HEK293T (cell line): ENCODE measurements around the gene KLHDC7B.

Source experiments
- CTCF ChIA-PET: fragments of 350-600 bp; formaldehyde crosslinking; extraction: SDS; loops from one replicate; lab custom pipeline; 2021; ENCODE audit warnings: antibody characterized with exemption, inconsistent platforms; lab: Yijun Ruan, JAX
- POLR2A ChIA-PET: fragments of 350-600 bp; formaldehyde crosslinking; extraction: SDS; loops from one replicate; lab custom pipeline; 2020; ENCODE audit warnings: antibody characterized with exemption, inconsistent platforms; lab: Yijun Ruan, JAX
- DNase-seq: peaks from one replicate; pipeline ENCODE4 v3.0.0; 2012; ENCODE audit warnings: mixed read lengths; ENCODE audit errors: extremely low spot score
- ARNT ChIP-seq: fragments of 450-650 bp; IDR thresholded peaks from 2 replicates; pipeline ENCODE4 v1.6.1; 2017; ENCODE audit warnings: mild to moderate bottlenecking
- BHLHE40 ChIP-seq: fragments of 450-650 bp; IDR thresholded peaks from 2 replicates; pipeline ENCODE4 v1.6.1; 2016; ENCODE audit warnings: mild to moderate bottlenecking, moderate library complexity, borderline replicate concordance
- CTBP1 ChIP-seq: fragments of 450-650 bp; IDR thresholded peaks from 2 replicates; pipeline ENCODE4 v1.6.1; 2016; ENCODE audit warnings: borderline replicate concordance
- ELF4 ChIP-seq: fragments of 450-650 bp; IDR thresholded peaks from 2 replicates; pipeline ENCODE4 v1.6.1; 2017; ENCODE audit warnings: antibody characterized with exemption
- FOXA1 ChIP-seq: fragments of 450-650 bp; IDR thresholded peaks from 2 replicates; pipeline ENCODE4 v1.6.1; 2016; ENCODE audit warnings: mild to moderate bottlenecking
- FOXK2 ChIP-seq: fragments of 450-650 bp; IDR thresholded peaks from 2 replicates; pipeline ENCODE4 v1.6.1; 2016; ENCODE audit warnings: mild to moderate bottlenecking
- FOXM1 ChIP-seq: fragments of 450-650 bp; IDR thresholded peaks from 2 replicates; pipeline ENCODE4 v1.6.1; 2017; ENCODE audit warnings: mild to moderate bottlenecking, borderline replicate concordance
- HDGF ChIP-seq: fragments of 450-650 bp; IDR thresholded peaks from 2 replicates; pipeline ENCODE4 v1.6.1; 2017; ENCODE audit warnings: antibody characterized with exemption, borderline replicate concordance
- L3MBTL2 ChIP-seq: fragments of 450-650 bp; conservative IDR thresholded peaks from 2 replicates; pipeline ENCODE4 v1.6.1; 2016; ENCODE audit warnings: mild to moderate bottlenecking
- LEF1 ChIP-seq: fragments of 450-650 bp; IDR thresholded peaks from 2 replicates; pipeline ENCODE4 v1.6.1; 2017; ENCODE audit warnings: mild to moderate bottlenecking, borderline replicate concordance
- NFRKB ChIP-seq: fragments of 450-650 bp; IDR thresholded peaks from 2 replicates; pipeline ENCODE4 v1.6.1; 2016; ENCODE audit warnings: mild to moderate bottlenecking, moderate library complexity
- PKNOX1 ChIP-seq: fragments of 450-650 bp; IDR thresholded peaks from 2 replicates; pipeline ENCODE4 v1.6.1; 2016
- SP1 ChIP-seq: fragments of 450-650 bp; IDR thresholded peaks from 2 replicates; pipeline ENCODE4 v1.6.1; 2017
- SUZ12 ChIP-seq: fragments of 450-650 bp; IDR thresholded peaks from 2 replicates; pipeline ENCODE4 v1.6.1; 2016; ENCODE audit warnings: mild to moderate bottlenecking
- TARDBP ChIP-seq: fragments of 450-650 bp; IDR thresholded peaks from 2 replicates; pipeline ENCODE4 v1.6.1; 2016
- ZNF384 ChIP-seq: fragments of 450-650 bp; IDR thresholded peaks from 2 replicates; pipeline ENCODE4 v1.6.1; 2016

KLHDC7B gene

DNA sequence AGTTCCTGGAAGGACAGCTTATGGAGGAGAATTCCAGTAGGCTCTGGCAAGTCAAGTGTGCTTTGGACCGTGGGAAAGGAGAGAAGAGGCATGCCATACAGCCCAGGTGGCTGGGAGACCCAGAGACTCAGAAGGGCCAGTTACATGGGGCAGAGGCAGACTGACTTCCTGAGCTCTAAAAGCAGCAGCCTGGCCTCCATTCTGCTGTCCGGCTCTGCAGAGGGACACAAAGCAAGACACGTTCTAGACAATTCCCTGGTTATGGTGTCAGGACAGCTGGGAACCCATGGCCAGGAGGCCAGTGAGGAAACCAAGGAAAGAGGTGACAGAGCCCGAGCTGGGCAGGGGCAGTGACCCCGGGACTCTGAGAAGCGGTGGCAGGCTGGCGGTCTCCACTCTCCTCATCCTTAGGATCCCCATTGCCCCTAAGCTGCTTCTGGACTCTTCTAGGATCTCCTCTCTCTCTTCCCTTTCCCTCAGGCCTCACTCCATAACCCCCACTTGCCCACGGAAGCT, 29.8 kb downstream of the KLHDC7B start:
- no peak for TF ChIP-seq FOXA1
- POLR2A ChIA-PET = interaction anchor here (0.7 to 2.0 kb wide), 7 partner anchors 8 to 101 kb away, joined by 3 to 14 read pairs (median 4); partner anchors contain the start of genes SCO2 and SYCE3
- CTCF ChIA-PET = interaction anchor here (0.8 to 1.3 kb wide), 3 partner anchors 13 to 124 kb away, joined by 4 to 8 read pairs (median 5); partner anchors contain the start of gene SYCE3

GRCh38 chr22:50576070-50576469, 30.4 kb downstream of the KLHDC7B start:
- POLR2A ChIA-PET = interaction anchor here (1.0 to 2.0 kb wide), 5 partner anchors 9 to 51 kb away, joined by 3 to 14 read pairs (median 6); partner anchors contain the start of genes SCO2 and SYCE3
- no peak for TF ChIP-seq ELF4
- TF ChIP-seq L3MBTL2 = no peak
- TF ChIP-seq ARNT = no peak
- TF ChIP-seq NFRKB = no peak
- TF ChIP-seq FOXK2 = no peak
- TF ChIP-seq TARDBP = no peak
- no peak for TF ChIP-seq PKNOX1
- no peak for TF ChIP-seq ZNF384
- no peak for TF ChIP-seq CTBP1
- DNase-seq = peak; percentile 54
- CTCF ChIA-PET = interaction anchor here (1.3 kb wide), 1 partner anchor 45 kb away, joined by 8 read pairs; no protein-coding TSS in a partner anchor

More for the DNA sequence above, 29.8 kb downstream of the KLHDC7B start:
- DNase-seq = no peak

DNA sequence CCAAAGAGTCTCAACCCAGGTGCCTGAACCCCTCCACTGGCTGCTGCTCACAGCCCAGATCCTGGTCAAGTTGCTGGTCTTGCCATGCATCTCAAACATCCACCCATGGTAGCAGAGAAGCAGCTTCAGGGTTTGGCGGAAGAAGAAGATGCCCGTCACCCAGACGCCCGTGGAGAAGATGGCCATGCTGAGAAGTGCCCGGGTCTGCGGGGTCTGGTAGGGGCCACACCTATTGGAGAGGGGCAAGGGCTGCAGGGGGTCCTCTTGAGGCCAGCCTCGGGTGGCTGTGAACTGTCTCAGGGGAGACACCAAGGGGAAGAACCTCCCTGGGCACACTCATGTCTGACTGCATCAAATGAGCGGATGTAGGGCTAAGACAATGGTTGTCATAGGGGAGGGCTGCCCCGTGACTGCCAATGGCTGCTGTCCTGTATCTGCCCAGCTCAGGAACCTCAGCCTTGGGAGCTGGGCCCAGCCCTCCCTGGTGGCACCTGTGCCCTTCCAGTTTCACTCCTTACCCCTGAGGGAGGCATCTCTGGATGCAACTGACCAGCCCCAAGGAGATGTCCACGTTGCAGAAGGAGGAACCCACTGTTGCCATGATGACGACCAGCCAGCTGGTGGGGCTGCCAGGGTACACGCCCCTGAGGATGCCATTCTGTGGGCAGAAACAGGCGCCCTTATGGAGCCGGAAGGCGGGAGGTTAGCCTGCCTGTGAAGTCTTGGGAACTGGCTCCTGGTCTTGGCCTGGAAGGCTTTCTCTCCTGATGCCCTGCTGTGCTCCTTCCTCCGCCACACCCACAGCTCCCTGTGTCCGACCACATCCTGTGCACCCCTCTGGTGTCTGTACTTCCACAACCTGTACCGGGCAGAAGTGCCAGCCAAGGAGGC, 31.4 kb downstream of the KLHDC7B start:
- CTCF ChIA-PET = interaction anchor here (1.3 kb wide), 1 partner anchor 44 kb away, joined by 8 read pairs; no protein-coding TSS in a partner anchor
- TF ChIP-seq LEF1 = no peak
- no peak for TF ChIP-seq SP1
- TF ChIP-seq BHLHE40 = no peak
- TF ChIP-seq PKNOX1 = no peak
- TF ChIP-seq ELF4 = no peak
- TF ChIP-seq HDGF = no peak
- no peak for TF ChIP-seq ZNF384
- TF ChIP-seq FOXA1 = no peak
- TF ChIP-seq NFRKB = no peak
- TF ChIP-seq TARDBP = no peak
- no peak for TF ChIP-seq FOXK2
- TF ChIP-seq FOXM1 = no peak
- TF ChIP-seq SUZ12 = no peak
- TF ChIP-seq L3MBTL2 = no peak
- no peak for TF ChIP-seq ARNT
- no peak for TF ChIP-seq CTBP1
- no peak for DNase-seq
- POLR2A ChIA-PET = interaction anchor here (1.0 to 1.7 kb wide), 5 partner anchors 8 to 69 kb away, joined by 3 to 4 read pairs (median 3); partner anchors contain the start of genes LMF2 and NCAPH2

DNA sequence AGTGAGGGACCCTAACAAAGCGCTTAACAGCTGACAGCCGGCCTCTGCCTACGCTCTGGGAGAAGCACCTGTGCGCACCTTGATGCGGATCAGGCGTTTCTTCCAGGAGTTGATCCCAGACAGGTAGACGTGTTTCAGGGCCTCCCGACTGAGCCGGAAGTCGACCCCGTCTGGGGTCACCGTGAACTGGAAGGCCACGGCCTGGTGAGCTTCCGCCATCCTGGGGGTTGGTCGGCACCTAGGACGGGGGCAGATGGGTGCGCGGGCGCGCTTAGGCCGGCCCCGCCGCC, 31.9 kb downstream of the KLHDC7B start:
- no peak for DNase-seq
- TF ChIP-seq FOXA1 (no peak), SP1 (no peak), HDGF (no peak), SUZ12 (no peak), FOXM1 (no peak), ELF4 (no peak), CTBP1 (no peak), TARDBP (no peak), PKNOX1 (no peak)
- POLR2A ChIA-PET = interaction anchor here (1.1 to 1.7 kb wide), 3 partner anchors 11 to 70 kb away, joined by 3 read pairs; partner anchors contain the start of genes LMF2 and NCAPH2
- CTCF ChIA-PET = no interaction called here

DNA sequence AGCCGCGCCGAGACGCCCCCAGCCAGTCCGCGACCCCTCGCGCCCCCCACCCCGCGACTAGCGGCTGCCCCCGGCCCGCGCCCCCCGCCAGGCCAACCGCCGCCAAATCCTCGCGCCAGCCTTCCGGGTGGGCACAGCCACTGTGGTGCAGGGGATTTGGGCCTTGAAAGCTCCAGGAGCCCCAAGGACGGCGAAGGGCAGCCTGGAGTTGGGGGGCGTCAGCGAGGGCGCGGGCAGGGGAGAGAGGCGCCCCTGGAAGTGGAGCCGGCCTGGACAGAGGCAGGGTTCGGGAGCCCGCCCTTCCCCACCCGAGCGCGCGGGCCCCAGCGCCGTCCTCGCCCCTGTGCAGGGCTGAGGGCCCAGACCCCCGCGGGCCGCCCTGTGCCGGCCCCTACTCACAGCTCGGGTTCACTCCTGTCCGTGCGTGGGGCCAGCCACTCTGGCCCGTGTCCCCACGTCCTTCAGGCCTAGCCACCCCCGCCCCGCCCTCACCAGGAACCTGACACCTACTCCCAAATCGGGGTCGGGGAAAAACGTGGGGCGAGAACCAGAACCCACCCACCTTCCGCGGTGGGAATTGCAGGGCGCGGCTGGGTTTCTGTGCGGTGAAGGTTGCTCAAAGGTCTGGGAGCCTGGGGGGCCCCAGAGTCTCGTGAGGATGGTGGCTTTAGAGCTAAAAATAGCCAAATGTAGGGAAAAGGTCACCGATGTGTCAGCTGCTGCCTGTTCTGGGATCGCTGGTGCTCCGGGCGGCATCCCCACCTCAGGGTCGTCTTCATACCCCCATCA, 32.5 kb downstream of the KLHDC7B start, which contains the start of gene CPT1B:
CPT1B (minus strand) TSS at position 441 of the 789 bp plus-strand sequence. CDS start 512 bp downstream, outside the sequence.
- DNase-seq = no peak
- TF ChIP-seq BHLHE40 = no peak
- CTCF ChIA-PET = no interaction called here
- POLR2A ChIA-PET = interaction anchor here (1.0 to 1.7 kb wide), 6 partner anchors 9 to 70 kb away, joined by 3 to 6 read pairs (median 3); partner anchors contain the start of genes LMF2 and NCAPH2
